Naive thymus-derived CD4-positive, alpha-beta T cell (primary cell): ENCODE measurements around the gene LDB1. TPM values are rescaled to one million over a fixed set of nuclear protein-coding genes. Genes with fewer than 3 reads are reported as not detected.

Experiments
- ATAC-seq: fragments of 150-1000 bp; cut with Tn5 transposase; 2 replicates; pipeline ENCODE4 v1.10.0; 2021; ENCODE audit warnings: mild to moderate bottlenecking, moderate library complexity
- CTCF ChIA-PET: fragments of 350-600 bp; sonication (Branson Sonifier 250); formaldehyde crosslinking; loops from one replicate; lab custom pipeline; 2021; ENCODE audit warnings: antibody characterized with exemption; lab: Charles Lee
- POLR2A ChIA-PET: fragments of 350-600 bp; sonication (Branson Sonifier 250); formaldehyde crosslinking; loops from one replicate; lab custom pipeline; 2021; ENCODE audit warnings: antibody characterized with exemption, inconsistent platforms; lab: Charles Lee
- DNase-seq, 9 donors: peaks; one replicate each; pipeline versions ENCODE4 v3.0.0 to v3.0.0-alpha.2; 2020 to 2022; ENCODE audit warnings: mixed read lengths in 1 of 9
- H3K27ac ChIP-seq: one replicate; pipeline ENCODE4 v1.7.0; 2013; ENCODE audit warnings: mild to moderate bottlenecking, low read depth, low read length, moderate library complexity
- H3K27me3 ChIP-seq, 2 donors: one replicate each; pipeline ENCODE4 v1.7.0; 2013; ENCODE audit warnings: low read length in 2 of 2, mild to moderate bottlenecking in 2 of 2, moderate library complexity in 2 of 2; ENCODE audit not compliant: control insufficient read depth in 2 of 2, insufficient read depth in 2 of 2
- H3K36me3 ChIP-seq, 3 experiments: 1 replicate in 2 of 3; 2 replicates in 1 of 3; pipeline ENCODE4 v1.7.0; 2013; ENCODE audit warnings: low read length in 3 of 3, mild to moderate bottlenecking in 3 of 3, moderate library complexity in 1 of 3; ENCODE audit not compliant: insufficient read depth in 3 of 3, control insufficient read depth in 2 of 3
- H3K4me1 ChIP-seq, 2 donors: one replicate each; pipeline ENCODE4 v1.7.0; 2013; ENCODE audit warnings: low read length in 2 of 2, mild to moderate bottlenecking in 2 of 2, moderate library complexity in 1 of 2; ENCODE audit not compliant: control insufficient read depth in 2 of 2, insufficient read depth in 2 of 2
- H3K4me3 ChIP-seq: 2 replicates; pipeline ENCODE4 v1.7.0; 2013; ENCODE audit warnings: mild to moderate bottlenecking, low read length
- H3K9me3 ChIP-seq, 3 experiments: 1 replicate in 2 of 3; 2 replicates in 1 of 3; pipeline ENCODE4 v1.7.0; 2013; ENCODE audit warnings: low read length in 3 of 3; ENCODE audit not compliant: control insufficient read depth in 2 of 3
- H3K27ac Mint-ChIP-seq, 9 donors: one replicate each; pipeline ENCODE4 v1.8.0; 2020 to 2022; ENCODE audit warnings: mixed read lengths in 9 of 9, mild to moderate bottlenecking in 8 of 9, moderate library complexity in 5 of 9, inconsistent platforms in 2 of 9
- H3K27me3 Mint-ChIP-seq, 5 donors: one replicate each; pipeline ENCODE4 v1.8.0; 2021 to 2022; ENCODE audit warnings: mixed read lengths in 5 of 5, mild to moderate bottlenecking in 1 of 5
- H3K36me3 Mint-ChIP-seq, 5 donors: one replicate each; pipeline ENCODE4 v1.8.0; 2020 to 2022; ENCODE audit warnings: mixed read lengths in 5 of 5, mild to moderate bottlenecking in 3 of 5, inconsistent platforms in 1 of 5
- H3K4me1 Mint-ChIP-seq, 7 donors: one replicate each; pipeline ENCODE4 v1.8.0; 2020 to 2022; ENCODE audit warnings: mixed read lengths in 7 of 7, mild to moderate bottlenecking in 3 of 7, inconsistent platforms in 1 of 7
- H3K4me3 Mint-ChIP-seq, 10 donors: one replicate each; pipeline ENCODE4 v1.8.0; 2020 to 2022; ENCODE audit warnings: mild to moderate bottlenecking in 10 of 10, mixed read lengths in 10 of 10, moderate library complexity in 6 of 10, inconsistent platforms in 2 of 10
- H3K9me3 Mint-ChIP-seq, 11 donors: one replicate each; pipeline ENCODE4 v1.8.0; 2020 to 2022; ENCODE audit warnings: mixed read lengths in 11 of 11, mild to moderate bottlenecking in 4 of 11, inconsistent platforms in 1 of 11, moderate library complexity in 1 of 11
- intact Hi-C, 2 donors: fragments of 100-400 bp; cut with micrococcal nuclease; formaldehyde crosslinking; loops; one replicate each; pipeline ENCODE4 v1.15.1; 2023
- polyA plus RNA-seq, 2 donors: library from polyadenylated mRNA; unstranded; fragments of 300-500 nt; fragmentation: Illumina TruSeq; gene quantifications; one replicate each; pipeline ENCODE4 v1.2.3, GENCODE V29; 2021
- total RNA-seq, 6 experiments: library from RNA in 5 of 6; stranded (reverse) in 5 of 6; gene quantifications; 1 replicate in 5 of 6; 2 replicates in 1 of 6; pipeline ENCODE4 v1.2.3 and lab custom pipeline; 2021 to 2026

LDB1 gene
- total and polyA plus RNA-seq, 7 experiments from 2014 or later: 26.2 to 152 (median 103) TPM

DNA sequence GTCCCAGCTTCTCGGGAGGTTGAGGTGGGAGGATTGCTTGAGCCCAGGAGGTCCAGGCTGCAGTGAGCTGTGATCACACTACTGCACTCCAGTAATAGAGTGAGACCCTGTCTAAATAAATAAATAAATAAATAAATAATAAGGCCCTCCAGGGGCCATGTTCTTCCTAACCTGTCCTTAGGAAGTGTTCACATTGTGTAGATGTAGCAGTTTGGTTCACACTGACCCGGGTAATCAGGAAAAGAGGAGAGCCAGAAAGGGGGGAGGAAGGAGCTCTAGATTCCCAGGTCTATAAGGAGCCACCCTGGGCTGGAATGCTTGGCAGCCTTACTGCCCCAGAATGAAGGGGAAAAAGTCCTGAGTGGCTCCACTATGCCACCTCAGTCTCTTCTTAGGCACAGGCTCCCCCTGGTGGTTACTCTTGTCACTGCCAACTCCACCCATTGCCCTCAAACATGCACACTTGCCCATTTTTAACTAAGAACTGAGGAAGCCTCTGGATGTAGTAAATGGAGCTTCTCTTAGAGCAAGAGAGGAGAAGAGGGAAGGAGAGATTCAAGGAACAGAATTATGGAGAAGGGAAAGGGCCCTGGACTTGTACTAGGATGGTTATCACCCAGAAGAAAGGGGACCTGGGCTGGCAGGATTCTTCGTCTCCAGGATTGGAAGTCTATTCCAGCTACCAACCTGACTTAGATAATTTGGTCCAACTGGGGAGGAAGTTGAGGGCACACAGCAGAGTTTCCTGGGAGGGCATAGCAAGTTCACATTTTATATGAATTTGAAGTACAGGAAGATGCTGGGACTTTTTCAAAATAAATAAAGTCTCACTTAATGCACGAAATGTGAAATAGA lies 47.3 kb downstream of the LDB1 start:
- Mint-ChIP-seq H3K9me3 (peaks cover 0 to 1% (median 0%) of the 10 kb centered on the region in 11 donors), H3K27ac (peak overlapping the region in 1 of 9 donors; percentile 13), H3K4me3 (no peak overlapping the region), H3K36me3 (peaks cover 0 to 1% (median 0%) of the 10 kb centered on the region in 5 donors), H3K27me3 (no peaks in the 10 kb centered on the region), H3K4me1 (peaks cover 0 to 17% (median 13%) of the 10 kb centered on the region in 7 donors)
- Histone ChIP-seq H3K27ac (no peak overlapping the region), H3K9me3 (no peaks in the 10 kb centered on the region), H3K4me3 (no peak overlapping the region), H3K36me3 (peaks cover 0 to 6% (median 0%) of the 10 kb centered on the region in 3 experiments), H3K27me3 (no peaks in the 10 kb centered on the region), H3K4me1 (no peaks in the 10 kb centered on the region)
- CTCF ChIA-PET: interaction anchor here (0.6 to 3.1 kb wide), 19 partner anchors 10 to 292 kb away, joined by 3 to 19 read pairs (median 4); no protein-coding TSS in a partner anchor
- POLR2A ChIA-PET: interaction anchor here (0.7 to 2.6 kb wide), 3 partner anchors 17 to 511 kb away, joined by 3 to 11 read pairs (median 4); partner anchors contain the start of gene ARMH3
- ATAC-seq (peak; percentile 94), DNase-seq (peak; percentile 54 to 81 (median 73))
- intact Hi-C loops: loop anchor here (1.0 to 5.0 kb wide), 12 partner anchors 8 to 912 kb away; partner anchors contain the start of genes ARMH3 (in 1 of the 2) and HPS6 (in 1 of the 2)

DNA sequence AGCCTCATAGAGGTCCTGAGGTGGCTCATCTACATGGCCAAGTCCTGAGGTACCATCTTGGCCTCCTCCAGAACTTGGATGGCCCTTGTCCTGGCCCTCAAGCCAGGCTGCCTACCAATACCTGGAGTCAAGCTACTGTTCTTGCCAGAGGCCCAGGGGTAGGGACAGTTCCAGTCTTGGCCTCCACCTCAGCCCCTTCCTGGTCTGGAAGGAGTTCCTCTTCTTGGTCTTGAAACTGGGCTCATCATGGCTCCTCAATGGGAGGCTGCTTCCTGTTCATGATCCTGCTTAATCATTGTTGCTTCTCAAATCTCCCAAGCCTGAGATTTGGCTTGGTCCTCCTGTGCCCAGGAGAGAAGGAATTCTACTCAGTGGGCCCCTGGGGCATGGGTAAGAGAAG lies 51.1 kb downstream of the LDB1 start:
- Mint-ChIP-seq H3K4me1 (peaks cover 21 to 40% (median 35%) of the 10 kb centered on the region in 7 donors), H3K9me3 (peaks cover 0 to 1% (median 0%) of the 10 kb centered on the region in 11 donors), H3K27me3 (no peaks in the 10 kb centered on the region), H3K27ac (peak overlapping the region in 3 of 9 donors; percentile 43 to 51 (median 43)), H3K36me3 (peaks cover 0 to 5% (median 0%) of the 10 kb centered on the region in 5 donors), H3K4me3 (peak overlapping the region in 2 of 10 donors; percentile 13 to 21)
- ChIA-PET CTCF (interaction anchor here (1.1 to 1.5 kb wide), 2 partner anchors 16 to 228 kb away, joined by 3 read pairs; no protein-coding TSS in a partner anchor), POLR2A (no interaction called here)
- no peak overlapping the region for H3K27ac ChIP-seq
- intact Hi-C loops: loop anchor here in 1 of 2 donors (5.0 to 10.0 kb wide), 2 partner anchors 377 to 646 kb away; partner anchors contain the start of genes ARL3 and SFXN2
- no peak for DNase-seq
- H3K27me3 ChIP-seq: no peaks in the 10 kb centered on the region
- no peaks in the 10 kb centered on the region for H3K9me3 ChIP-seq
- H3K36me3 ChIP-seq: peaks cover 0 to 6% (median 4%) of the 10 kb centered on the region in 3 experiments
- peaks cover 14 to 23% of the 10 kb centered on the region in 2 donors for H3K4me1 ChIP-seq
- H3K4me3 ChIP-seq: no peak overlapping the region
- no peak for ATAC-seq

DNA sequence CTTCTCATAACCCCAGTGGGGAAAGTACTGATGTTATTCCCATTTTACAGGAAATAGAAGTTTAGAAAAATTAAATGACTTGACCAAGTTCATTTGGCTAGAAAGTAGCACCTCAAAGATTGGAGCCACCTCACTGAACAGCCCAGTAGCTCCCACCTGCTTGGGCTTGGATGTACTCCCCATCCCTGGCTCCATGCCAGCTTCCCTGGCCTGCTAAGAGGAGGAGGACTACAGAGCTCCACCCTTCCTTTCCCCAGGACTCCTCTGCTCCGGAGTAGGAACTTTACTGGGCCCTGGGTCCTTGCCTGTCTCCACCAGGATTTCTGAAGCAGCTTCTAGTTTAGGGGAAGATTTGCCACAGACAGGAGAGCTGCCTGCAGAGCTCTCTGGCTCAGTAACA lies 52.0 kb downstream of the LDB1 start:
- Mint-ChIP-seq H3K27me3 (no peaks in the 10 kb centered on the region), H3K9me3 (peaks cover 0 to 1% (median 0%) of the 10 kb centered on the region in 11 donors), H3K4me1 (peaks cover 23 to 43% (median 35%) of the 10 kb centered on the region in 7 donors), H3K4me3 (peak overlapping the region in 1 of 10 donors; percentile 13), H3K27ac (peak overlapping the region in 4 of 9 donors; percentile 44 to 59 (median 50)), H3K36me3 (peaks cover 0 to 5% (median 0%) of the 10 kb centered on the region in 5 donors)
- Histone ChIP-seq H3K4me1 (peaks cover 14 to 23% of the 10 kb centered on the region in 2 donors), H3K4me3 (no peak overlapping the region), H3K36me3 (peaks cover 0 to 6% (median 4%) of the 10 kb centered on the region in 3 experiments), H3K27me3 (no peaks in the 10 kb centered on the region), H3K27ac (no peak overlapping the region), H3K9me3 (no peaks in the 10 kb centered on the region)
- no peak for ATAC-seq
- no peak for DNase-seq
- intact Hi-C loops: loop anchor here in 1 of 2 donors (5.0 to 10.0 kb wide), 2 partner anchors 376 to 647 kb away; partner anchors contain the start of genes ARL3 and SFXN2
- CTCF ChIA-PET: interaction anchor here (1.5 kb wide), 1 partner anchor 227 kb away, joined by 3 read pairs; no protein-coding TSS in a partner anchor
- POLR2A ChIA-PET: interaction anchor here (0.5 to 0.9 kb wide), 2 partner anchors 64 to 212 kb away, joined by 3 to 4 read pairs; partner anchors contain the start of gene PPRC1

DNA sequence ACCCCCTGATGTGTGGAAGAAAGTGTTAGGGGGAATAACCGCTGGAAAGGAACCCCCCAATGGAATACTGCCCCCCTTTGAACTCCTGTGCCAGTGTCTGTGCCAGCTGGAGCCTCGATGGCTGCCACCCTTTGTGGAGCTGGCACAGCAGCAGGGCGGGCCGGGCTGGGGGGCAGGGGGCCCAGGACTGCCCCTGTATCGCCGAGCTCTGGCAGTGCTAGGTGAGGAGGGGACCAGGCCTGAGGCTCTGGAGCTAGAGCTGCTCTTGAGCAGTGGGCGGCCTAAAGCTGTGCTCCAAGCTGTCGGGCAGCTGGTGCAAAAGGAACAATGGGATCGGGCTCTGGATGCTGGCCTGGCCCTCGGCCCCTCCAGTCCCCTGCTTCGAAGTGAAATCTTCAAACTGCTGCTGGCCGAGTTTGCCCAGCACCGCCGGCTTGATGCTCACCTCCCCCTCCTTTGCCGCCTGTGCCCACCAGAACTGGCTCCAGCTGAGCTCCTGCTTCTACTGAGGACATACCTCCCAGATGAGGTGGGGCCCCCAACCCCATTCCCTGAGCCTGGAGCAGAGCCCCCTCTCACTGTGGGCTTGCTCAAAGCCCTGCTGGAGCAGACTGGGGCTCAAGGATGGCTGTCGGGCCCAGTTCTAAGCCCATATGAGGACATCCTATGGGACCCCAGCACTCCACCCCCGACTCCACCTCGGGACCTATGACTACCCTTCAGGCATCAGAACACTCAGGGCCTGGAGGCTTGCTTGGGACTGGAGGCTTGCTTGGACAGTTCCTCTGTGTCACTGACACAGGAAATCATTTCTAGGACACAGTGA lies 52.9 kb downstream of the LDB1 start:
- DNase-seq (no peak), ATAC-seq (no peak)
- CTCF ChIA-PET: interaction anchor here (0.9 to 1.0 kb wide), 2 partner anchors 13 to 48 kb away, joined by 3 read pairs; no protein-coding TSS in a partner anchor
- H3K27me3 Mint-ChIP-seq: no peaks in the 10 kb centered on the region
- POLR2A ChIA-PET: interaction anchor here (0.6 to 2.7 kb wide), 3 partner anchors 12 to 65 kb away, joined by 3 to 16 read pairs (median 3); partner anchors contain the start of genes ARMH3 and PPRC1
- H3K4me1 Mint-ChIP-seq: peaks cover 23 to 43% (median 36%) of the 10 kb centered on the region in 7 donors
- Histone ChIP-seq H3K9me3 (no peaks in the 10 kb centered on the region), H3K27ac (peak overlapping the region; percentile 93), H3K27me3 (no peaks in the 10 kb centered on the region), H3K4me3 (no peak overlapping the region), H3K4me1 (peaks cover 14 to 23% of the 10 kb centered on the region in 2 donors), H3K36me3 (peaks cover 0 to 6% (median 4%) of the 10 kb centered on the region in 3 experiments)
- peak overlapping the region in 6 of 10 donors; percentile 23 to 76 (median 51) for H3K4me3 Mint-ChIP-seq
- intact Hi-C loops: loop anchor here in 1 of 2 donors (5.0 to 10.0 kb wide), 2 partner anchors 375 to 647 kb away; partner anchors contain the start of genes ARL3 and SFXN2
- H3K9me3 Mint-ChIP-seq: peaks cover 0 to 1% (median 0%) of the 10 kb centered on the region in 11 donors
- H3K36me3 Mint-ChIP-seq: peaks cover 0 to 5% (median 0%) of the 10 kb centered on the region in 5 donors
- H3K27ac Mint-ChIP-seq: peak overlapping the region in 6 of 9 donors; percentile 23 to 95 (median 46)

DNA sequence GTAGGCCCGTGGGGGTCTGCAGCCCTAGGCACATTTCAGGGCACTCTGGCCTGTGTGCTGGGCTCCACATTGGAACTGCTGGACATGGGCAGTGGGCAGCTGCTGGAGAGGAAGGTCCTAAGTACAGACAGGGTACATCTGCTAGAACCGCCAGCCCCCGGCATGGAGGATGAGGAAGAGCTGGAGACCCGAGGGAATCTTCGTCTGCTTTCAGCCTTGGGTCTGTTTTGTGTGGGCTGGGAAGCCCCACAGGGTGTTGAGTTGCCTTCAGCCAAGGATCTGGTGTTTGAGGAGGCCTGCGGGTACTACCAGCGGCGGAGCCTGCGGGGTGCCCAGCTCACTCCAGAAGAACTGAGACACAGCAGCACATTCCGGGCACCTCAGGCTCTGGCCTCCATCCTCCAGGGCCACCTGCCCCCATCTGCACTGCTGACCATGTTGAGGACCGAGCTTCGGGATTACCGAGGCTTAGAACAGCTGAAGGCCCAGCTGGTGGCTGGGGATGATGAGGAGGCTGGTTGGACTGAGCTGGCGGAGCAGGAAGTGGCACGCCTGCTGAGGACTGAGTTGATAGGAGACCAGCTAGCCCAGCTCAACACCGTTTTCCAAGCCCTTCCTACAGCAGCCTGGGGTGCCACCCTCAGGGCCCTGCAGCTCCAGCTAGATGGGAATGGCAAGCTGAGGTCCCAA lies 53.6 kb downstream of the LDB1 start:
- Mint-ChIP-seq H3K36me3 (peaks cover 0 to 5% (median 0%) of the 10 kb centered on the region in 5 donors), H3K27me3 (no peaks in the 10 kb centered on the region), H3K27ac (peak overlapping the region in 7 of 9 donors; percentile 75 to 93 (median 86)), H3K4me1 (peaks cover 23 to 43% (median 36%) of the 10 kb centered on the region in 7 donors), H3K4me3 (peak overlapping the region; percentile 76 to 90 (median 88)), H3K9me3 (peaks cover 0 to 1% (median 0%) of the 10 kb centered on the region in 11 donors)
- Histone ChIP-seq H3K9me3 (no peaks in the 10 kb centered on the region), H3K27me3 (no peaks in the 10 kb centered on the region), H3K4me3 (peak overlapping the region; percentile 82), H3K27ac (peak overlapping the region; percentile 93), H3K36me3 (peaks cover 0 to 6% (median 4%) of the 10 kb centered on the region in 3 experiments), H3K4me1 (peaks cover 14 to 23% of the 10 kb centered on the region in 2 donors)
- ChIA-PET POLR2A (interaction anchor here (0.5 to 2.7 kb wide), 5 partner anchors 10 to 66 kb away, joined by 3 to 16 read pairs (median 3); partner anchors contain the start of genes ARMH3 and PPRC1), CTCF (interaction anchor here (0.9 to 1.0 kb wide), 2 partner anchors 12 to 49 kb away, joined by 3 read pairs; no protein-coding TSS in a partner anchor)
- intact Hi-C loops: loop anchor here in 1 of 2 donors (5.0 to 10.0 kb wide), 2 partner anchors 374 to 648 kb away; partner anchors contain the start of genes ARL3 and SFXN2
- ATAC-seq (no peak), DNase-seq (peak in 1 of 9 donors; percentile 9)
